NCI-H2029 treated with DMSO at 0.1 percent for 48 hours (cell line): ENCODE results near the gene C16orf90.

Experiments used
- DNase-seq: peaks from one replicate; lab custom pipeline; 2025; lab: John Stamatoyannopoulos, UW

C16orf90 gene, protein sequence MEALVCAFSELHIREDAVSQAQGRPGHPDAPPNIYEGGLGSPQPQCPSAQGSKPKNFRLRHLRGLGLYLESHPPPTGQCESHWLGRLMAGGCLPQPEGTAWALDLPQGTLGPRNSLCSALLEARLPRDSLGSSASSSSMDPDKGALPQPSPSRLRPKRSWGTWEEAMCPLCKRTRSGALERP

GRCh38 chr16:3495176-3495575 is at the start of gene C16orf90:
C16orf90 (minus strand) TSS chr16:3495489; CDS start chr16:3495421, 68 bp downstream.
- DNase-seq: no peak

GRCh38 chr16:3542601-3543373 is 47.5 kb upstream of the C16orf90 start:
- DNase-seq: no peak

DNA sequence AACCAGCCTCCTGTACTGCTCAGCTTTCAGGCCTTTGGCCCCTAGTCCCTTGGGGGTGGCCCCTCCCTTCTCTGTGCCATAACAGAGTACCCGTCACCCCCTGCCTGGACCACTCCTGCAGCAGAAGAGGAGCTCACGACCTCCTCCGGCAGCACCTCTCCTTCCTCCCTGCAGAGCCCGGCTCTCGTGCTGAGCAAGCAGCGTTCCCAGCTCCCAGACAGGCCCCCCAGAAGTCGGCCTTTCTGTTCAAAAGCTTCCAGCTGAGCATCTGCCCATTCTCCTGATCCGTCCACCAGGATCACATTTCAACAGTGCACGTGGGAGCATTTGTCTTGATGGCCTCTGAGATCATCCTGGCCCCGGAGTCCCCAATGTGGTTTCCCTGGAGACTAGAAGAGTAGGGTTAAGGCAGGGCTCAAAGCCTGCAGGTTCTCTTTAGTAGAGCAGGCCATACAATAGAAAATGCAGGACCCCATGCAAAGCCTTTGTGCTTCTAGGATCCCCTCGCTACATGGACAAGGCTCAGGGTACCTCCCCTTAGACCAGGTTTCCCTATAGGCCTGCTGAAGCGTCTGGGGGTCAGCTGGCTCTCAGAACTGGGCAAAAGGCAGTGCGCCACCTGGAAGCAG is 46.4 kb upstream of the C16orf90 start:
- DNase-seq: no peak

GRCh38 chr16:3538222-3538621 is 42.9 kb upstream of the C16orf90 start:
- DNase-seq: no peak

- no peak for DNase-seq
Measured at GRCh38 chr16:3536851-3537250, 41.6 kb upstream of the C16orf90 start.

GRCh38 chr16:3536271-3536731 is 41.0 kb upstream of the C16orf90 start:
- no peak for DNase-seq

GRCh38 chr16:3534126-3534525 is 38.8 kb upstream of the C16orf90 start:
- no peak for DNase-seq

- DNase-seq: no peak
Measured at GRCh38 chr16:3532741-3533140, 37.5 kb upstream of the C16orf90 start.

- no peak for DNase-seq
Measured at GRCh38 chr16:3530371-3530914, 35.2 kb upstream of the C16orf90 start.

DNA sequence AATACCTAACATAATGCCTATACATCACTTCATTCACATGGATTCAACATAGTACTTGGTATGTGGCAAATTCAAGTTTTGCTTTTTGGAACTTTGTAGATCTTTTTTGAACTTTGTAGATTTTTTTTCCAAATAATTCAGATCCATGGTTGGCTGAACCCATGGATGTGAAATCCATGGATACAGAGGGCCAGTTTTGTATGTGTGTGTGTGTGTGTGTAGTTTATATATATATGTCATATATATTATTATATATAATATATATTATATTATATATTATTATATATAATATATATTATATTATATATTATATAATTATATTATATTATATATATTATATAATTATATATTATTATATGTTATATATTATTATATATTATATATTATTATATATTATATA is 33.9 kb upstream of the C16orf90 start:
- DNase-seq: no peak

DNA sequence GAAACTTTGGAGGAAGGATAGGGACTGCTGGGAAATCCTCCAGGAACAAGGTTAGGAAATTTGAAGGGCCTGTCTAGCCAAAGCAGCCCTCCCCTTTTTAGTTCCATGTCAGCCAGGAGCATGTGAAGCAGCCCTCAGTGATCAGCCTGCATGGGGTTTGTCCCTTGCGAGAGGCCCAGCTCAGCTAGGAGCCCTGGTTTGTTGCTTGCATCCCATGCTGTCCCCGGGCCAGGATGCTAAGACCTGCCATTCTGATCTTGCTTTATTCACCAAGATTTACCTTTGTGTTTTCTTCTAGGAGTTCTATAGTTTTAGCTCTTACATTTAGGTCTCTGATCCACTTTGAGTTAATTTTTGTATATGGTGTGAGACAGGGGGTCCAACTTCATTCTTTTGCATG is 33.1 kb upstream of the C16orf90 start:
- DNase-seq: no peak

- DNase-seq: peak; percentile 13
Measured at GRCh38 chr16:3527216-3527829, 32.0 kb upstream of the C16orf90 start.

GRCh38 chr16:3525951-3526350 is 30.7 kb upstream of the C16orf90 start:
- DNase-seq: no peak

DNA sequence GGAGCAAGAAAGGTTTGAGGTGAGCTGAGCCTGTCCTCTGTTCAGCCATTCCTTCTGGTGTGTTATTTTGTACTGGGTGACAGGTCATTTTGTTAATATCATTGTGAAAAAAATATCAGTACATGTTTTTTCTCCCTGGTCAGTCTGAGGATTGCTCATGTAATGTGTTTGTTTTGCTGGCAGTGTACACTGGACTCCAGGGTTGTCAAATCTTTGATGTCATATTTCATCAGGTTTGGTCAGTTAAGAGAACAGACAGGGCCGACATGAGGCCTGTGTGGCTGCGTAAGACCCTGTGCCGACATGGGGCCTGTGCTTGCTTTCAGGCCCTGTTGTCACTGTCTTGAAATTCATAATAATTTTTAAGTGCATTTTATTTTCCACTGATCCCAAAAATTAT is 28.0 kb upstream of the C16orf90 start:
- DNase-seq: no peak

- DNase-seq: no peak
Measured at GRCh38 chr16:3520841-3521240, 25.6 kb upstream of the C16orf90 start.

DNA sequence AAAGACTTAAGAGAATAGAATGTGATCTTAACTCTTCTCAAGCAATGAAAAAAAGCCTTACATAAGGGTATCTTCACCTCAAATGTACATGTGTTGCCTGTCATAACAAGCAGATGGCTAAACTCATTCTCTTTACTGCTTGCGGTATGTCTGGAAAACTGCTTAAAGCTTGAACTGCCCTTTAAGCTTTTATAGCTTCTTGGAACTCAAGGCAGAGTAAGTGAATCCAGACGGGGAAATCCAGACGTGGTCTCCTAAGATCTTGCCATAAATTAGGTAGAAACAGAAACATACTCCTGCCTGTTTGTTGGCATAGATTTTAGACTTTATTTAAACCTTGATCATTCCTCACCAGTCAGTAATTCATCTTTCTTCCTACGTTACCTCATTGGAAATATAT is 25.1 kb upstream of the C16orf90 start:
- no peak for DNase-seq

GRCh38 chr16:3519581-3519980 is 24.3 kb upstream of the C16orf90 start:
- DNase-seq: no peak

GRCh38 chr16:3518986-3519348 is 23.7 kb upstream of the C16orf90 start:
- no peak for DNase-seq

GRCh38 chr16:3518292-3518985 is 23.1 kb upstream of the C16orf90 start:
- no peak for DNase-seq

DNA sequence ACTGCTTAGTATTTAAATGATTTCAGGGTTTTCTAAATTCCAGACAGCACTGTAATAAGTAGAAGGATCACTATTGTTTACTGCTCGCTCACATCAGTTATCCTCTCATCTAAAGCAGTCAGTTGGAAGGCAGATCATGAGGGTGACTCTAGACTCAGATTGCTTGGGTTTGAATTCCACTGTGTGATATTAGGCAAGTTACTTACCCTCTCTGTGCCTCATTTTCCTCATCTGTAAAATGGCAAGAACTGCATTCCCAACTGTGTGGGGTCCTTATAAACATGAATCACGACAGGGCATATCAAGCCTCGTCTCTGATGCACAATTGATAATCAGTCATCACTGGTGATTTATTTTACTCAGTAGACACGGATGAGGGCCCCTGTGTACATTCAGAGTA is 20.6 kb upstream of the C16orf90 start:
- no peak for DNase-seq

DNA sequence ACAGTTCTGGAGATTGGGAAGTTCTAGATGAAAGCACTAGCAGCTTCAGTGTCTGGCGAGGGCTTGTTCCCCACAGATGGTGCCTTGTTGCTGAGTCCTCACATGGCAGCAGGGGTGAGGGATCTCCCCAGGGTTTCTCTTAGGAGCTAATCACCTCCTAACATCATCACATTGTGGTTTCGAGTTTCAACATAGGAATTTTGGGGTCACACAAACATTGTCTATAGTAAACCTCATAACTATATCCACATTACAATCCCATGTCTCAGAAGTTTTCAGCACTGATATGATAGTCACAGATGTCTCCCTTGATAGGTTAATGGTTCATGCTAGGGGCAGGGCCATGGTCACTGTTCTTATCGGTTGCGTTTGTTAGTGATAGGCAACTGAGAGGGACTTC is 19.3 kb upstream of the C16orf90 start:
- no peak for DNase-seq
